ENCODE measurements around the gene NIM1K. TPM values are rescaled to one million over a fixed set of nuclear protein-coding genes. Genes with fewer than 3 reads are reported as not detected.
"Not testable (repeated sequence)": the region's sequence is repeated elsewhere in the genome, so short reads cannot be mapped to it uniquely, and the experiment has no call there.

NIM1K gene
- total RNA-seq, 2 donors from 2014 or later, result 0.85 TPM; not detected in 1

DNA sequence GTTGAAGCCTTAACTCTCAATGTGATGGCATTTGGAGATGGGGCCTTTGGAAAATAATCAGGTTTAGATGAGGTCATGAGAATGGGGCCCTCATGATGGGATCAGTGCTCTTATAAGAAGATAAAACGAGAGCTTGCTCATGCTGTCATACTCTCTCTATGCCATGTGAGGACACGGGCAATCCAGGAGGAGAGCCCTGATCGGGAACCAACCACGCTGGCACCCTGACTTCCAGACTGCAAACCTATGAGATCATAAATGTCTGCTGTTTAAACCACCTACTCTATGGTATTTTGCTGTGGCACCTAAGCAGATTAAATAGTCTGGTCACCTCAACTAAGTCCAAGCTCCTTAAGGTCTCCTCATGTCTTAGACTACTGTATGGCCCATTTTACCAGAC, 111.2 kb downstream of the NIM1K start:
- no peak for ATAC-seq (ENCODE audit: insufficient number of reproducible peaks, low FRiP score, low read depth)
- Histone ChIP-seq H3K36me3 (peaks cover 5% of the 10 kb centered on the region), H3K27me3 (replicated peaks; ENCODE audit: insufficient read depth) (no peaks in the 10 kb centered on the region), H3K4me1 (ENCODE audit: control insufficient read depth in 1 of 2, low read depth in 2 of 2) (peaks cover 0 to 13% of the 10 kb centered on the region in 2 donors), H3K27ac (no peak overlapping the region), H3K4me3 (no peak overlapping the region), H3K9me3 (no peaks in the 10 kb centered on the region)
- TF ChIP-seq, protein P1, sequence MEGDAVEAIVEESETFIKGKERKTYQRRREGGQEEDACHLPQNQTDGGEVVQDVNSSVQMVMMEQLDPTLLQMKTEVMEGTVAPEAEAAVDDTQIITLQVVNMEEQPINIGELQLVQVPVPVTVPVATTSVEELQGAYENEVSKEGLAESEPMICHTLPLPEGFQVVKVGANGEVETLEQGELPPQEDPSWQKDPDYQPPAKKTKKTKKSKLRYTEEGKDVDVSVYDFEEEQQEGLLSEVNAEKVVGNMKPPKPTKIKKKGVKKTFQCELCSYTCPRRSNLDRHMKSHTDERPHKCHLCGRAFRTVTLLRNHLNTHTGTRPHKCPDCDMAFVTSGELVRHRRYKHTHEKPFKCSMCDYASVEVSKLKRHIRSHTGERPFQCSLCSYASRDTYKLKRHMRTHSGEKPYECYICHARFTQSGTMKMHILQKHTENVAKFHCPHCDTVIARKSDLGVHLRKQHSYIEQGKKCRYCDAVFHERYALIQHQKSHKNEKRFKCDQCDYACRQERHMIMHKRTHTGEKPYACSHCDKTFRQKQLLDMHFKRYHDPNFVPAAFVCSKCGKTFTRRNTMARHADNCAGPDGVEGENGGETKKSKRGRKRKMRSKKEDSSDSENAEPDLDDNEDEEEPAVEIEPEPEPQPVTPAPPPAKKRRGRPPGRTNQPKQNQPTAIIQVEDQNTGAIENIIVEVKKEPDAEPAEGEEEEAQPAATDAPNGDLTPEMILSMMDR (IDR thresholded peaks at IDR 0.05), result no peak
- DNase-seq (ENCODE audit: low spot score), result no peak

DNA sequence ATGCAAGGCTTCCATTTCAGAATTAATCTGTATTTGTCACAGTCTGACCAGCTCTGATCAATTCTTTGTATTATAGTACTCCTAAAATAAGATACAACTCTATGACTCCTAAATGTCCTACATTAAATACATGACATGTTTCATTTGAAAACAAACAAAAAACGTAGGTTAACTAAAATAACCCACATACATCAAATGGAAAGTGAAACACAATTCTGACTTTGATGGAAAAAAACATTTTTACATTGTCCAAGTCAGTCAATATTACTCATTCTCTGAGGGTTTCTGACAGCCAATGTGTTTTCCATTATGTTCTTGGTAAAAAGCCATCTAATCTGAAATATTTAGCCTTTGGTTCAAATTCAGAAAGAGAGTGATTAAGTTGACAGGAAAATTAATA, 112.5 kb downstream of the NIM1K start:
- no peaks in the 10 kb centered on the region for H3K36me3 ChIP-seq
- no peak for ATAC-seq (ENCODE audit: insufficient number of reproducible peaks, low FRiP score, low read depth)
- no peaks in the 10 kb centered on the region for H3K9me3 ChIP-seq
- H3K4me3 ChIP-seq, result no peak overlapping the region
- H3K4me1 ChIP-seq (ENCODE audit: control insufficient read depth in 1 of 2, low read depth in 2 of 2), result peaks cover 0 to 21% of the 10 kb centered on the region in 2 donors
- TF ChIP-seq, protein P1 (IDR thresholded peaks at IDR 0.05), result no peak
- H3K27me3 ChIP-seq (replicated peaks; ENCODE audit: insufficient read depth), result no peaks in the 10 kb centered on the region
- DNase-seq (ENCODE audit: low spot score), result no peak
- H3K27ac ChIP-seq, result no peak overlapping the region

DNA sequence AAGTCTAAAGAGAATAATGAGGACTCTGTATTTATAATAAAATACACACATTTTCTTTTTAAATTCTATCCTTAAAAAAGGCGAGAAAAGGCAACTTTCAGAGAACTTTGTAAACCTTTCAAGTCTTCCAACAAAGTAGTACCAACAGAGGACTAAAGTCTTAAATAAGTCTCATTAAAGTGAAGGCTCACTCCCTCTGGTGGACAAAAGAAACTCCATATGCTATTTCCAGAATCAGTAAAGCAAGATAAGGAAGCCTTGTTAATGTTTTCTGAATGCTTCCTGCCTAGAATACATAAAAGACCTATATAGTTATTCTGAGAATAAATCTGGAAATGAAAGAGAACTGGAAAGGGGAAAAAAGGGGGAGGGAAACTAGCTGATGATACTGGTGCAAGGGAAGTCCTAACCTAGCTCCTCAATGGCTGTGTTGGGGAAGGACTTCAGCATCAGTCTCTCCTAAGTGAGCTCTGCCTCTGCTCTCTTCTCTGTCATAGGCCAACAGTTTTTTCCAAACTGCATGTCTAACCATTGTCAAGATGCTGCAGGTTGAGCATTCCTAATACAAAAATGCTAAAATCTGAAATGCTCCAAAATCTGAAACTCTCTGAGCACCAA, 114.0 kb downstream of the NIM1K start:
- DNase-seq (ENCODE audit: low spot score) (no peak), ATAC-seq (ENCODE audit: insufficient number of reproducible peaks, low FRiP score, low read depth) (no peak)
- H3K4me3 ChIP-seq, result no peak overlapping the region
- H3K9me3 ChIP-seq, result no peaks in the 10 kb centered on the region
- TF ChIP-seq, protein P1 (IDR thresholded peaks at IDR 0.05), result peak; percentile 58
- no peaks in the 10 kb centered on the region for H3K27me3 ChIP-seq (replicated peaks; ENCODE audit: insufficient read depth)
- no peak overlapping the region for H3K27ac ChIP-seq
- H3K4me1 ChIP-seq (ENCODE audit: control insufficient read depth in 1 of 2, low read depth in 2 of 2), result peaks cover 0 to 21% of the 10 kb centered on the region in 2 donors
- no peaks in the 10 kb centered on the region for H3K36me3 ChIP-seq

DNA sequence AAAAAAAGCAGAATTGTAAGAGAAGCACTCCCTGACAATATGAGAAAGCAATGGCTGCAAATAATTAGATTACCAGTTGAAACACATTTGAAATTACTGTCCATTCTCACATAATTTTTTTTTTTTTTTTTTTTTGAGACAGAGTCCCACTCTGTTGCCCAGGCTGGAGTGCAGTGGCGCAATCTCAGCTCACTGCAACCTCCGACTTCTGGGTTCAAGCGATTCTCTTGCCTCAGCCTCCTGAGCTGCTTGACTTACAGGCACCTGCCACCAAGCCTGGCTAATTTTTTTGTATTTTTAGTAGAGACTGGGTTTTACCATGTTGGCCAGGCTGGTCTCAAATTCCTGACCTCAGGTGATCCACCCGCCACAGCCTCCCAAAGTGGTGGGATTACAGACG, 114.9 kb downstream of the NIM1K start:
- H3K4me3 ChIP-seq; H3K9me3 ChIP-seq; DNase-seq (ENCODE audit: low spot score); H3K27me3 ChIP-seq (replicated peaks; ENCODE audit: insufficient read depth); H3K36me3 ChIP-seq; H3K27ac ChIP-seq; ATAC-seq (ENCODE audit: insufficient number of reproducible peaks, low FRiP score, low read depth): not testable (repeated sequence)
- peaks cover 5 to 28% of the 10 kb centered on the region in 2 donors for H3K4me1 ChIP-seq (ENCODE audit: control insufficient read depth in 1 of 2, low read depth in 2 of 2)

DNA sequence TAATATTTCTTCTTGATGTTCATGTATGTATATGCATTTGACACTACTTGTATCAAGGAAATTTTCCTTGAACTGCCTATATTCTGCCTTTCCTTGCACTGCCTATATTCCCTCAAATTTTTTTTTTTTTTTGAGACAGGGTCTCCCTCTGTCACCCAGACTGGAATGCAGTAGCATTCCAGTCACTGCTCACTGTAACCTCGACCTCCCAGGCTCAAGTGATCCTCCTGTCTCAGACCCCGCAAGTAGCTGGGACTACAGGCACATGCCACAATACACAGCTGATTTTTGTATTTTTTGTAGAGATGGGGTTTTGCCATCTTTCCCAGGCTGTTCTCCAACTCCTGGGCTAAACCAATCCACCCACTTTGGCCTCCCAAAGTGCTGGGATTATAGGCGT, 117.1 kb downstream of the NIM1K start:
- ATAC-seq (ENCODE audit: insufficient number of reproducible peaks, low FRiP score, low read depth) (no peak), DNase-seq (ENCODE audit: low spot score) (no peak)
- peaks cover 11 to 34% of the 10 kb centered on the region in 2 donors for H3K4me1 ChIP-seq (ENCODE audit: control insufficient read depth in 1 of 2, low read depth in 2 of 2)
- no peak overlapping the region for H3K27ac ChIP-seq
- no peaks in the 10 kb centered on the region for H3K9me3 ChIP-seq
- no peaks in the 10 kb centered on the region for H3K27me3 ChIP-seq (replicated peaks; ENCODE audit: insufficient read depth)
- TF ChIP-seq, protein P1 (IDR thresholded peaks at IDR 0.05), result no peak
- no peak overlapping the region for H3K4me3 ChIP-seq
- no peaks in the 10 kb centered on the region for H3K36me3 ChIP-seq

DNA sequence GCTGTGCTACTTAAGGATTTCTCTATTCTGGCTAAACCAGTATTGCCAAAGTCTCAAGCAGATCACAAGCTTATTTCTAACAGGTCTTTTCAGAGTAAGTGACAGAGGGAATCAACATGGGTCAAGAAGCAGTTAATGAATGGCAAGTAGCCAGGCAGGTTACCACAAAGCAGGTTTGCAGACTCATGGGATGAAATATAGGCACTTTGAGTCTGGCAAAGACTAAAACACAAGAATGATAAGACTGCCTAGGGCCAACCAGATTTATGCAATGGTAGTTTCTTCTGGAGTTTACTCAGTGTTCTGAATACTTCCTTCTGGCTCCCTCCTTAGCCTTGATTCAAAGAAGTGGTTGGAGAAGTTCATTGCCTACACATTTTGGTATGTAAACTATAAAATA, 117.6 kb downstream of the NIM1K start:
- H3K4me1 ChIP-seq (ENCODE audit: control insufficient read depth in 1 of 2, low read depth in 2 of 2), result peaks cover 11 to 31% of the 10 kb centered on the region in 2 donors
- no peak for DNase-seq (ENCODE audit: low spot score)
- TF ChIP-seq, protein P1 (IDR thresholded peaks at IDR 0.05), result no peak
- no peaks in the 10 kb centered on the region for H3K36me3 ChIP-seq
- H3K4me3 ChIP-seq, result no peak overlapping the region
- H3K9me3 ChIP-seq, result no peaks in the 10 kb centered on the region
- no peaks in the 10 kb centered on the region for H3K27me3 ChIP-seq (replicated peaks; ENCODE audit: insufficient read depth)
- no peak for ATAC-seq (ENCODE audit: insufficient number of reproducible peaks, low FRiP score, low read depth)
- H3K27ac ChIP-seq, result no peak overlapping the region

Data from thoracic aorta (tissue), 2 donors.